ENCODE results near the gene GCLM.

DNA sequence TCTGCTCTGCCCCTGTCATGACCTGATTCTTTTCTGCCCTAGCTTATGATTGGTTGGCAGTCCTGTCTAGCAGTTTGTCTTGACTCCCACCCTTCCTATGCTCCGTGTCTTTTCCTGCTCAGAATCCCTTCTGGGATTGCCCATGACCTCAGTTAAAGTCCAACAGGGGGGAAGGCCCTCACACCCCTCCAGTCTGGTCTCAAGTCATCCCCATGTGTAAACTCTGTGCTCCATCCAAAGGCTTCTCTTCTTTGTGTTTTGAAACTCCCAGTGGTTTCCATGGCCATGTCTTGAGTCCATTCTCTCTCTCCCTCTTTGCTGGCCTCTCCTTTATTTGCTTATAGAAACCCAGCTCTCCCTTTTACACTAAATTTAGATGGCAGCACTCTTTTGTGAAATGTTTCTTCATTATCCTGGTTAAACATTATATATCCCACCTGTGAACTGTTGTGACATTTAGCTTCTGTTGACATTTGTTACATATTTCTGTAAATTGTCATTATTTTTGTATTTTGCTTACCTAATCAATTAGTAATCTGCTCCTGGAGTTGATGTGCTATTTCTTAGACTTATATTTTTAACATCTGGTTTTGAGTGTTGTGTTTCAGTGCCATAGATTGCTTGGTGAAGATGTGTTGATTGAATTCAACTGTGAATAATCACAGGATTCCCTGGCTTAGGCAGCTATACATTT, 48.9 kb upstream of the GCLM start:
- TF ChIP-seq, protein P1, sequence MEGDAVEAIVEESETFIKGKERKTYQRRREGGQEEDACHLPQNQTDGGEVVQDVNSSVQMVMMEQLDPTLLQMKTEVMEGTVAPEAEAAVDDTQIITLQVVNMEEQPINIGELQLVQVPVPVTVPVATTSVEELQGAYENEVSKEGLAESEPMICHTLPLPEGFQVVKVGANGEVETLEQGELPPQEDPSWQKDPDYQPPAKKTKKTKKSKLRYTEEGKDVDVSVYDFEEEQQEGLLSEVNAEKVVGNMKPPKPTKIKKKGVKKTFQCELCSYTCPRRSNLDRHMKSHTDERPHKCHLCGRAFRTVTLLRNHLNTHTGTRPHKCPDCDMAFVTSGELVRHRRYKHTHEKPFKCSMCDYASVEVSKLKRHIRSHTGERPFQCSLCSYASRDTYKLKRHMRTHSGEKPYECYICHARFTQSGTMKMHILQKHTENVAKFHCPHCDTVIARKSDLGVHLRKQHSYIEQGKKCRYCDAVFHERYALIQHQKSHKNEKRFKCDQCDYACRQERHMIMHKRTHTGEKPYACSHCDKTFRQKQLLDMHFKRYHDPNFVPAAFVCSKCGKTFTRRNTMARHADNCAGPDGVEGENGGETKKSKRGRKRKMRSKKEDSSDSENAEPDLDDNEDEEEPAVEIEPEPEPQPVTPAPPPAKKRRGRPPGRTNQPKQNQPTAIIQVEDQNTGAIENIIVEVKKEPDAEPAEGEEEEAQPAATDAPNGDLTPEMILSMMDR (conservative IDR thresholded peaks at IDR 0.05; ENCODE audit: low read depth, low read length): no peak
- no peak for TF ChIP-seq EZH2 (IDR thresholded peaks at IDR 0.05; ENCODE audit: borderline replicate concordance, low read depth, low read length, poor library complexity, severe bottlenecking)
